ENCODE data around the gene FGF1.

- TF ChIP-seq CTCF (conservative IDR thresholded peaks at IDR 0.05; ENCODE audit: low read length) = no peak
- no peak for TF ChIP-seq EZH2phosphoT487 (IDR thresholded peaks at IDR 0.05; ENCODE audit: borderline replicate concordance)
These were observed 113.9 kb downstream of the FGF1 start for GRCh38 chr5:142572006-142572405.

All from Loucy (cell line).